AG10803 (cell line): Measurements from ENCODE around the gene KIF16B.
"Not testable (repeated sequence)": the region's sequence is repeated elsewhere in the genome, so short reads cannot be mapped to it uniquely, and the experiment has no call there.

Source experiments
- DNase-seq: peaks from one replicate; pipeline ENCODE4 v3.0.0; 2010; ENCODE audit warnings: low read depth
- H3K4me3 ChIP-seq: 2 replicates; pipeline ENCODE4 v1.5.1; 2011; ENCODE audit warnings: mild to moderate bottlenecking, low read length, control low read depth
- TF ChIP-seq, protein P1 (sequence below): conservative IDR thresholded peaks from 2 replicates; pipeline ENCODE4 v1.5.1; 2011; ENCODE audit warnings: mild to moderate bottlenecking, low read length, control low read depth, inconsistent platforms

KIF16B gene

DNA sequence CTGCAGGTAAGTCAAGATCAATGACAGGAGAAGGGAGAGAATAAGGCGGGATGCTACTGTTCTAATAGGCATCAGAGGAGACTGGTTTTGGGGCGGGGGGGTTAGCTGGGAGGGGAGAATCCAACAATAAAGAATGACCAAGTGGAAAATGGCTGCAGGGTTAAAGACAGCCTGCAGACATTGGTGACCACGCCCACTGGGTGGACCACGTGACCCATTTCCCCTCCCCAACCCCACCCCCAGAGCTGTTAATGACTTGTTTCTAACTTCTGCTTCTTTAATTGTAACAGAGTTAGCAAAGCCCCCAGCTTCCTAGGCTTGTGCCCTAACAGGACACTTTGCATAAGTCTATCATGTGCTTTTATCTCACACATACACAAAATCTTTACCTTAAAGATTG is 344.5 kb downstream of the KIF16B start:
- DNase-seq: no peak
- H3K4me3 ChIP-seq: no peak overlapping the region
- TF ChIP-seq, protein P1, sequence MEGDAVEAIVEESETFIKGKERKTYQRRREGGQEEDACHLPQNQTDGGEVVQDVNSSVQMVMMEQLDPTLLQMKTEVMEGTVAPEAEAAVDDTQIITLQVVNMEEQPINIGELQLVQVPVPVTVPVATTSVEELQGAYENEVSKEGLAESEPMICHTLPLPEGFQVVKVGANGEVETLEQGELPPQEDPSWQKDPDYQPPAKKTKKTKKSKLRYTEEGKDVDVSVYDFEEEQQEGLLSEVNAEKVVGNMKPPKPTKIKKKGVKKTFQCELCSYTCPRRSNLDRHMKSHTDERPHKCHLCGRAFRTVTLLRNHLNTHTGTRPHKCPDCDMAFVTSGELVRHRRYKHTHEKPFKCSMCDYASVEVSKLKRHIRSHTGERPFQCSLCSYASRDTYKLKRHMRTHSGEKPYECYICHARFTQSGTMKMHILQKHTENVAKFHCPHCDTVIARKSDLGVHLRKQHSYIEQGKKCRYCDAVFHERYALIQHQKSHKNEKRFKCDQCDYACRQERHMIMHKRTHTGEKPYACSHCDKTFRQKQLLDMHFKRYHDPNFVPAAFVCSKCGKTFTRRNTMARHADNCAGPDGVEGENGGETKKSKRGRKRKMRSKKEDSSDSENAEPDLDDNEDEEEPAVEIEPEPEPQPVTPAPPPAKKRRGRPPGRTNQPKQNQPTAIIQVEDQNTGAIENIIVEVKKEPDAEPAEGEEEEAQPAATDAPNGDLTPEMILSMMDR: no peak

DNA sequence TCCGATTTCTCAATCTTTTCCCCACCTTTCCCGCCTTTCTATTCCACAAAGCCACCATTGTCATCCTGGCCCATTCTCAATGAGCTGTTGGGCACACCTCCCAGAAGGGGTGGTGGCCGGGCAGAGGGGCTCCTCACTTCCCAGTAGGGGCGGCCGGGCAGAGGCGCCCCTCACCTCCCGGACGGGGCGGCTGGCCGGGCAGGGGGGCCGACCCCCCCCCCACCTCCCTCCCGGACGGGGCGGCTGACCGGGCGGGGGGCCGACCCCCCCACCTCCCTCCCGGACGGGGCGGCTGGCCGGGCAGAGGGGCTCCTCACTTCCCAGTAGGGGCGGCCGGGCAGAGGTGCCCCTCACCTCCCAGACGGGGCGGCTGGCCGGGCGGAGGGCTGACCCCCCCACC is 346.3 kb downstream of the KIF16B start:
- not testable (repeated sequence) for H3K4me3 ChIP-seq, DNase-seq

DNA sequence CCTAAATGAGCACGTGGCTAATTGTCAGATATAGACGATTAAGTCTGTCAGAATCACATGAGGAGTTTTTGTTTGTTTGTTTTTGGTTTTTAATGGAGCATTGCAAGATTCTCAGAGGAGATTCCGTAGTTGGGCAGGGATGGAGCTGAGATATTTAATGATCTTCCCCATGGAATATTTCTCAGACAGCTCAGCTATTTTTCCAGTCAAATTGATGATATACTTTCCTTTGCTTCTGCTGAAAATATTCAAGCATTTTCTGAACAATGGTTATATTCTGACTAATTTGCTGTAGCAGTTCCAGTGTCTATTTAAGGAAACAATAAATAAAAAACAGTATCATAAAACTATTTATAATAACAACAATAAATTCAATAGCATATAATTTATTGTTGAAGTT is 348.4 kb downstream of the KIF16B start:
- no peak for DNase-seq
- no peak overlapping the region for H3K4me3 ChIP-seq
- TF ChIP-seq, protein P1: no peak

DNA sequence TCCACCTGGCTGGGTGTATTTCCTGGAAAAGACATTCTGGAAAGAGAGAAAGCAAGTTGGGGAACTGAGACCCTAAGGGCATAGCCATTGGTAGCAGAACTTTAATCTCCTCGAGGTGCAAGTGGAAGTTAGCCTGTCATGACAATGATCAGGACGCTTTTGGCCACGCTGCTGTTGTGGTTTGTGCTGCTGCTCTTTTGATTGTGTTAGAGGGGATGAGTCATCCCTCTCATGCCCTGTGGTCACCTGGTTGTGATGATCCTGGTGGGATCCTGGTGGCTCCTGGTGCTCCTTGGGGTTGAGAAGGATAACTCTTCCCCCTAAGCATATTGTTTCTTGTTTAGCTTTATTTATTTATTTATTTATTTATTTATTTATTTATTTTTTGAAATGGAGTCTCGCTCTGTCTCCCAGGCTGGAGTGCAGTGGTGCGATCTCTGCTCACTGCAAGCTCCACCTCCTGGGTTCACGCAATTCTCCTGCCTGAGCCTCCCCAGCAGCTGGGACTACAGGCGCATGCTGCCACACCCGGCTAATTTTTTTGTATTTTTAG is 350.3 kb downstream of the KIF16B start:
- no peak for DNase-seq
- no peak overlapping the region for H3K4me3 ChIP-seq
- TF ChIP-seq, protein P1: no peak
